Stimulated activated naive CD4-positive, alpha-beta T cell treated with Interleukin-2 at 50 U/mL for 16 hours (primary cell): Measurements from ENCODE around the gene ZNF284.
"Not testable (repeated sequence)": the region's sequence is repeated elsewhere in the genome, so short reads cannot be mapped to it uniquely, and the experiment has no call there.

Source experiments
- DNase-seq: peaks from one replicate; lab custom pipeline; 2025; lab: John Stamatoyannopoulos, UW

Gene ZNF284

DNA sequence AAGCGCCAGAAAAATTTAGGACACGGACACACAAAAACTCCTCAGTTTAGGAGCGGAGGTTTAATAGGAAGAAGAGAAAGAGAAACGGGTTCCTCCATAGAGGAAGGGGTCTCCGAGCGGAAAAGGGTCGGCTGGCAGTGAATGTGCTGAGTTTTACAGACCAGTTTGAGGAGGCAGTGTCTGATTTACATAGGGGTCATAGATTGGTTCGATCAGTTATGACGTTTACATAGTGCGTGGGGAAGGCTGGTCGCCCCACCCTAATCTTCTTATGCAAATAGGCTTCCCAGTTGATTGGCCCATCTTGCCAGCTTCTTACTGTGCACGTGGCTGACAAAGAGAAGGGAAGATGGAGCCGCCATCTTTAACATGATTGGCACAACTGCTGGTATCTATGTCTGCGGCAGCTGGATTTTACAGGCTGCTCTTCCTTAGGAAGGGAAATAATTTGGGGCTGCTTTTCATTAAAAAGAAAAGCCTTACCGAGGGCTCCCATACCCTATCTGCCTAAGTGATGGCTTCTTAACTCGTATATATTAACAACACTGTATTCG, 40.0 kb downstream of the ZNF284 start:
- no peak for DNase-seq

- DNase-seq, result no peak
Observed at GRCh38 chr19:44112802-44113137, 40.8 kb downstream of the ZNF284 start.

DNA sequence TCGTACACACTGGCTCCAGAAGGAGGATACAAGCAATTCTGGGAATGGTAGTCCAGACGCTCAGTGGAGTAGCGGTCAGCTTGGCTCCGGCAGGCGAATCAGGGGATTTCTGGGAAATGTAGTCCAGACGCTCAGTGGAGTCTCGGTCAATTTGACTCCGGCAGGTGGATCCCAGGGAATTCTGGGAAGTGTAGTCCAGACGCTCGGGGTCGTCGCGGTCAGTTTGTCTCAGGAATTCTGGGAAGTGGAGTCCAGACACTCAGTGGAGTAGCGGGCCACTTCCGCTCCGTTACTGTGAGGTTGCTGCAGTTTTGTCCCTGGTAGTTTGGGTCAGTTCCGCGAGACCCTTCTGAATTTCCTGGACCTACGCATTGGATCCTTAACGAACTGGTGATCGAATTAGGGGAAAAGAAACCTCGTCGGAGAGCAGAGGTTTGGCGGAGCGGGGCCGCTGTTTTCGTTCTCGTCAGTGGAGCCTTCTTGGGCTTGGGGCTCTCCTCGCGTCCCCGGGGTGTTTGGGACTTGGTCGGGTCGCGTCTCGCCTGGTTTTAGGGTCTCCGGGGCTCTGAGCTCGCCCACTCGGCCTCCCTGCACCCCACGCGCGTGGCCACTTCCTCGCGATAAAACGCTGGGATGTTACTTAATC, 41.3 kb downstream of the ZNF284 start, which contains the start of gene ZNF225:
ZNF225 (plus strand) TSS at position 262 of the 646 bp plus-strand sequence. CDS start 2,429 bp downstream, outside the sequence.
- peak; percentile 84 for DNase-seq

DNA sequence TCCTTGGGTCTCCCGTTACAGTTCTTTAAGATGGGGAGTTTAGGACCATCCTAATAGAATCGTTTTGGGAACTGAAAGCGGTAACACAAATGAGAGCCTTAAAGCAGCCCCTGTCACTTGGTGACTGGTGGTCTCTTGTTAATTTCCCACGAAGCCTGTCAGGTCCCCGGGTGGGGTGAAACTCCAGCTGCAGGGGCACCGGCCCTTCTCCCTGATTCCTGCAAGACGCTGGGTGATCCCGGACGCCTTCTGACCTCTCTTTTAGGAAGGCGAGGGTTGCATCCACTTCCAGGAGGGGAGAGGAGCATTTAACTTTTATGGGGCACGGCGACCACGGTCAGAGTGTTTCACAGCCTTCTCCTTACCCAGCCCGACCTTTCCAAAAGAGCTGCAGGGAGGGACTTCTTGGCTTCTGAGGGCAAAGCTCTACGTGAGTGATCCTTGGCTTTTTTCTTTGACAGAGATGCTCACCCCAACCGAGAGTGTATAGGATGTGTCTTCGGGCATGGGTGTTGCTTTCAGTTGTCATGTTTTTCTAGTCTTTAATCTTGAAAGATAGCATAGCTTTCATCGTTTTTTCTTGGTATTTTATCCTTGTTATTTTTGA, 41.9 kb downstream of the ZNF284 start:
- no peak for DNase-seq

GRCh38 chr19:44121162-44121561, 49.2 kb downstream of the ZNF284 start:
- not testable (repeated sequence) for DNase-seq

GRCh38 chr19:44131955-44132354, 60.0 kb downstream of the ZNF284 start:
- DNase-seq, result no peak
